Gastroesophageal sphincter (tissue), 3 donors: ENCODE results near the gene ADAMTS4.

Source experiments
- EP300 ChIP-seq: sonication (generic); formaldehyde crosslinking; IDR thresholded peaks from one replicate; pipeline ENCODE4 v1.6.1; 2017; ENCODE audit warnings: antibody characterized with exemption, mild to moderate bottlenecking
- POLR2A ChIP-seq, 2 donors: fragments of 450-650 bp; IDR thresholded peaks; one replicate each; pipeline ENCODE4 v1.6.1; 2017; ENCODE audit warnings: antibody characterized with exemption in 2 of 2, mild to moderate bottlenecking in 2 of 2, moderate library complexity in 1 of 2
- POLR2AphosphoS5 ChIP-seq: sonication (generic); formaldehyde crosslinking; IDR thresholded peaks from one replicate; pipeline ENCODE4 v1.6.1; 2017; ENCODE audit warnings: antibody characterized with exemption
- TF ChIP-seq, protein P1 (sequence below), 4 experiments: fragments of 200-600 bp in 2 of 4; fragments of 450-650 bp in 2 of 4; sonication (generic) in 1 of 4; IDR thresholded peaks; one replicate each; pipeline ENCODE4 v1.5.1; 2017 to 2019; ENCODE audit warnings: antibody characterized with exemption in 4 of 4, mild to moderate bottlenecking in 2 of 4, moderate library complexity in 2 of 4

DNA sequence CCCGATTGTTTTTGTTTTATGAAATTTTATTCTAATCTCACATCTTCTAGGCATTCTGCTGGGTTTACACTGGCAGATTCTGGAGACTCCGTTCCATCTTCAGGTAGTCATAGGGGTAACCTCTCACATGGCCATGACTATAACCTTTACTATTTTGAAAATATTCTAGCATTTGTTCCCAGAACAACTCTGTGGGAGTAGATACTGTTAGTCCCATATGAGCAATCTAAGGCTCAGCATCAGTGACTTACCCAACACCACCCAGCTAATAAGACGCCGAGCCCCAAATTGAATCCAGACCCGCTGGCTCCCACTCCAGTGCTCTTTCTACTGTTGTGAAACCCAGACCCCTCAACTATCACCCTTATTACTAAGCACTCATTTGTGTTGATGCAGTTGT lies 9.8 kb downstream of the ADAMTS4 start:
- TF ChIP-seq, protein P1, sequence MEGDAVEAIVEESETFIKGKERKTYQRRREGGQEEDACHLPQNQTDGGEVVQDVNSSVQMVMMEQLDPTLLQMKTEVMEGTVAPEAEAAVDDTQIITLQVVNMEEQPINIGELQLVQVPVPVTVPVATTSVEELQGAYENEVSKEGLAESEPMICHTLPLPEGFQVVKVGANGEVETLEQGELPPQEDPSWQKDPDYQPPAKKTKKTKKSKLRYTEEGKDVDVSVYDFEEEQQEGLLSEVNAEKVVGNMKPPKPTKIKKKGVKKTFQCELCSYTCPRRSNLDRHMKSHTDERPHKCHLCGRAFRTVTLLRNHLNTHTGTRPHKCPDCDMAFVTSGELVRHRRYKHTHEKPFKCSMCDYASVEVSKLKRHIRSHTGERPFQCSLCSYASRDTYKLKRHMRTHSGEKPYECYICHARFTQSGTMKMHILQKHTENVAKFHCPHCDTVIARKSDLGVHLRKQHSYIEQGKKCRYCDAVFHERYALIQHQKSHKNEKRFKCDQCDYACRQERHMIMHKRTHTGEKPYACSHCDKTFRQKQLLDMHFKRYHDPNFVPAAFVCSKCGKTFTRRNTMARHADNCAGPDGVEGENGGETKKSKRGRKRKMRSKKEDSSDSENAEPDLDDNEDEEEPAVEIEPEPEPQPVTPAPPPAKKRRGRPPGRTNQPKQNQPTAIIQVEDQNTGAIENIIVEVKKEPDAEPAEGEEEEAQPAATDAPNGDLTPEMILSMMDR (IDR thresholded peaks at IDR 0.05) = no peak
- TF ChIP-seq POLR2A (IDR thresholded peaks at IDR 0.05) (no peak), EP300 (no peak), POLR2AphosphoS5 (no peak)
